Parathyroid adenoma (tissue), 2 donors: ENCODE measurements around the gene XKR8.

Experiments
- H2AFZ ChIP-seq: fragments of 300-600 bp; sonication (generic); one replicate; pipeline ENCODE4 v1.7.0; 2017; ENCODE audit warnings: antibody characterized with exemption, mild to moderate bottlenecking
- H3K27ac ChIP-seq: fragments of 300-600 bp; sonication (generic); one replicate; pipeline ENCODE4 v1.7.0; 2017
- H3K27me3 ChIP-seq: fragments of 300-600 bp; sonication (generic); one replicate; pipeline ENCODE4 v1.7.0; 2017; ENCODE audit warnings: low read length; ENCODE audit not compliant: control insufficient read depth, insufficient read depth
- H3K36me3 ChIP-seq: fragments of 300-600 bp; sonication (generic); one replicate; pipeline ENCODE4 v1.7.0; 2017; ENCODE audit warnings: low read length; ENCODE audit not compliant: control insufficient read depth, insufficient read depth
- H3K4me1 ChIP-seq: fragments of 300-600 bp; sonication (generic); one replicate; pipeline ENCODE4 v1.7.0; 2017; ENCODE audit warnings: control low read depth
- H3K4me2 ChIP-seq: fragments of 300-600 bp; sonication (generic); one replicate; pipeline ENCODE4 v1.7.0; 2017; ENCODE audit warnings: low read length
- H3K4me3 ChIP-seq: fragments of 300-600 bp; sonication (generic); one replicate; pipeline ENCODE4 v1.7.0; 2017; ENCODE audit warnings: low read depth, low read length
- H3K79me2 ChIP-seq: fragments of 300-600 bp; sonication (generic); one replicate; pipeline ENCODE4 v1.7.0; 2017; ENCODE audit warnings: control low read depth
- H3K9ac ChIP-seq: fragments of 300-600 bp; sonication (generic); one replicate; pipeline ENCODE4 v1.7.0; 2017; ENCODE audit warnings: mild to moderate bottlenecking
- H3K9me3 ChIP-seq: fragments of 300-600 bp; sonication (generic); one replicate; pipeline ENCODE4 v1.7.0; 2017; ENCODE audit warnings: low read length; ENCODE audit not compliant: control insufficient read depth
- CTCF ChIP-seq: fragments of 300-600 bp; sonication (generic); IDR thresholded peaks from one replicate; pipeline ENCODE4 v1.7.0; 2017; ENCODE audit warnings: antibody characterized with exemption, mild to moderate bottlenecking
- donor health status: primary hyperparathyroidism.

XKR8 gene

DNA sequence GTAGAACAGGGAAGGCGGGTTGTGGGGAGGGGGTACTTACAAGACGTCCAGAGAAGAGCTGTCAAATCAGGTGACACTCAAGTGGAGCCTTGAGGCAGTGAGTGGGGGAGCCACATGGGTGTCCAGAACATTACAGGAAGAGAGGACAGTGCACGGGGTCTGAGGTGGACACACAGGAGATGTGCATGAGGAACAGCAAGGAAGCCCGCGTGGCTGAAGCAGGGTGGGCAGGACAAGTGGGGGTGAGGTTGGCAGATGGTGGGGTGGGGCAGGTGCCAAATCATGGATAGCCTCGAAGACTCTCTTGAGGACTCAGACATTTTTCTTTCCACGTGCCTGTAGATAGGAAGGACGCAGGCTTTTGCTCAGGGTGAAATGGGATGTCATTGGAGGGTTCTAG, 24.1 kb upstream of the XKR8 start:
- Histone ChIP-seq H3K27ac (no peak overlapping the region), H3K9me3 (no peaks in the 10 kb centered on the region), H2AFZ (no peak overlapping the region), H3K4me2 (no peak overlapping the region), H3K27me3 (no peaks in the 10 kb centered on the region), H3K36me3 (no peaks in the 10 kb centered on the region), H3K79me2 (no peaks in the 10 kb centered on the region), H3K4me1 (peaks cover 2% of the 10 kb centered on the region), H3K4me3 (no peak overlapping the region), H3K9ac (no peak overlapping the region)
- no peak for TF ChIP-seq CTCF

- no peak overlapping the region for H3K4me3 ChIP-seq
- H2AFZ ChIP-seq, result no peak overlapping the region
- no peak for TF ChIP-seq CTCF
- H3K79me2 ChIP-seq, result no peaks in the 10 kb centered on the region
- H3K27me3 ChIP-seq, result no peaks in the 10 kb centered on the region
- H3K9ac ChIP-seq, result no peak overlapping the region
- no peaks in the 10 kb centered on the region for H3K36me3 ChIP-seq
- no peak overlapping the region for H3K4me2 ChIP-seq
- no peak overlapping the region for H3K27ac ChIP-seq
- no peaks in the 10 kb centered on the region for H3K9me3 ChIP-seq
- peaks cover 2% of the 10 kb centered on the region for H3K4me1 ChIP-seq
These were observed 23.4 kb upstream of the XKR8 start for GRCh38 chr1:27936370-27936769.

GRCh38 chr1:27937524-27937836, 22.3 kb upstream of the XKR8 start:
- no peak for TF ChIP-seq CTCF
- H3K27ac ChIP-seq, result no peak overlapping the region
- H2AFZ ChIP-seq, result no peak overlapping the region
- H3K79me2 ChIP-seq, result no peaks in the 10 kb centered on the region
- no peak overlapping the region for H3K4me3 ChIP-seq
- H3K4me2 ChIP-seq, result no peak overlapping the region
- no peaks in the 10 kb centered on the region for H3K9me3 ChIP-seq
- H3K9ac ChIP-seq, result no peak overlapping the region
- no peaks in the 10 kb centered on the region for H3K27me3 ChIP-seq
- no peaks in the 10 kb centered on the region for H3K36me3 ChIP-seq
- peaks cover 2% of the 10 kb centered on the region for H3K4me1 ChIP-seq

GRCh38 chr1:27938488-27938887, 21.3 kb upstream of the XKR8 start:
- Histone ChIP-seq H3K27me3 (no peaks in the 10 kb centered on the region), H3K4me2 (no peak overlapping the region), H3K36me3 (no peaks in the 10 kb centered on the region), H2AFZ (no peak overlapping the region), H3K79me2 (no peaks in the 10 kb centered on the region), H3K9ac (no peak overlapping the region), H3K9me3 (no peaks in the 10 kb centered on the region), H3K4me3 (no peak overlapping the region), H3K27ac (no peak overlapping the region), H3K4me1 (peaks cover 2% of the 10 kb centered on the region)
- no peak for TF ChIP-seq CTCF

GRCh38 chr1:27940297-27940696, 19.5 kb upstream of the XKR8 start:
- H3K4me3 ChIP-seq, result no peak overlapping the region
- no peak overlapping the region for H3K27ac ChIP-seq
- TF ChIP-seq CTCF, result no peak
- H3K9me3 ChIP-seq, result no peaks in the 10 kb centered on the region
- H3K36me3 ChIP-seq, result no peaks in the 10 kb centered on the region
- no peaks in the 10 kb centered on the region for H3K79me2 ChIP-seq
- H2AFZ ChIP-seq, result no peak overlapping the region
- no peaks in the 10 kb centered on the region for H3K4me1 ChIP-seq
- H3K27me3 ChIP-seq, result no peaks in the 10 kb centered on the region
- no peak overlapping the region for H3K4me2 ChIP-seq
- no peak overlapping the region for H3K9ac ChIP-seq
